Measurements from ENCODE around the gene QRFP.

Gene QRFP

GRCh38 chr9:130872093-130872492 lies 24.5 kb downstream of the QRFP start:
- TF ChIP-seq, protein P1, sequence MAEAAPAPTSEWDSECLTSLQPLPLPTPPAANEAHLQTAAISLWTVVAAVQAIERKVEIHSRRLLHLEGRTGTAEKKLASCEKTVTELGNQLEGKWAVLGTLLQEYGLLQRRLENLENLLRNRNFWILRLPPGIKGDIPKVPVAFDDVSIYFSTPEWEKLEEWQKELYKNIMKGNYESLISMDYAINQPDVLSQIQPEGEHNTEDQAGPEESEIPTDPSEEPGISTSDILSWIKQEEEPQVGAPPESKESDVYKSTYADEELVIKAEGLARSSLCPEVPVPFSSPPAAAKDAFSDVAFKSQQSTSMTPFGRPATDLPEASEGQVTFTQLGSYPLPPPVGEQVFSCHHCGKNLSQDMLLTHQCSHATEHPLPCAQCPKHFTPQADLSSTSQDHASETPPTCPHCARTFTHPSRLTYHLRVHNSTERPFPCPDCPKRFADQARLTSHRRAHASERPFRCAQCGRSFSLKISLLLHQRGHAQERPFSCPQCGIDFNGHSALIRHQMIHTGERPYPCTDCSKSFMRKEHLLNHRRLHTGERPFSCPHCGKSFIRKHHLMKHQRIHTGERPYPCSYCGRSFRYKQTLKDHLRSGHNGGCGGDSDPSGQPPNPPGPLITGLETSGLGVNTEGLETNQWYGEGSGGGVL (tag by site-specific recombination; IDR thresholded peaks at IDR 0.05) = no peak
- TF ChIP-seq ZNF335 (tag by site-specific recombination; conservative IDR thresholded peaks at IDR 0.05) = no peak
- TF ChIP-seq PBX3 (CRISPR knock-in tag; IDR thresholded peaks at IDR 0.05) = no peak
- ChIA-PET POLR2A (no interaction called here), CTCF (interaction anchor here (0.6 to 12.4 kb wide), 6 partner anchors 8 to 174 kb away, joined by 3 to 400 read pairs (median 4); no protein-coding TSS in a partner anchor)
- Histone ChIP-seq H3K36me3 (ENCODE audit: control insufficient read depth in 2 of 2, insufficient read depth in 1 of 2, low read length in 2 of 2) (peaks cover 0 to 70% of the 10 kb centered on the region in 2 experiments; a peak in 1 of 3 replicates), H3K9me3 (ENCODE audit: control insufficient read depth, insufficient read depth, low read depth, low read length) (no peaks in the 10 kb centered on the region), H3K27ac (ENCODE audit: extremely low read depth, low read depth, low read length) (no peak overlapping the region), H3K4me1 (ENCODE audit: control insufficient read depth, insufficient read depth, low read length) (no peaks in the 10 kb centered on the region), H3K4me3 (ENCODE audit: low read depth, low read length) (no peak overlapping the region)

DNA sequence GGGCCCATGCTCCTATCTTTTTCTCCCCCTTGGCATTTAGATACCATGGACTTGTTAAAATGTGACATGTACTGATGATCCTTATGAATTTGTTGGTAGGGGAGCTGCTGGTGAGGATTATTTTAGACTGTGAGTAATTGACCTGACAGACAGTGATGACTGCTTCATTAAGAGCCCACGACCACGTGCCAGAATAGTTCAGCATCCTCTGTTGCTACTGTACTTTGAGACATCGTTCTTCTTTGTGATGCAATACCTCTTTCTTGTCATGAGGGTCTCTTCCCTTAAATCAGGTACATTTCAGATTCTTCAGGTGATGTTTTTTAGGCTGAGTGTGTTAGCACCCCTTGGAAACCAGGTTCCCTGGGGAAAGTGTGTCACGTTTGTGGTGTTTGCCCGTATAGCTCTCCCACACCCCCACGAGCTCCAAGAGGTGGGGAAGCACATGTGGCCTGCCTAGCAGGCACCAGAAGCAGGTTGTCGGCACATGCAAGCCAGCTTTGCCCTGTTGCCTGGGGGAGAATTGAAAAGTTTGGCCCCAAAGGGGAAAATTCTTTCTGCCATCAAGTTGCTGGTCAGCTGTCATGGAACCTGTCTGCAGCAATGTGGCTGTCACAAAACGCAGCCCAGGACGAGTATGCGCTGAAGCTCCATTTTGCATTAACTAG lies 25.1 kb downstream of the QRFP start:
- Histone ChIP-seq H3K4me3 (ENCODE audit: low read depth, low read length) (no peak overlapping the region), H3K4me1 (ENCODE audit: control insufficient read depth, insufficient read depth, low read length) (no peaks in the 10 kb centered on the region), H3K36me3 (ENCODE audit: control insufficient read depth in 2 of 2, insufficient read depth in 1 of 2, low read length in 2 of 2) (peaks cover 0 to 68% of the 10 kb centered on the region in 2 experiments; a peak in 1 of 3 replicates), H3K9me3 (ENCODE audit: control insufficient read depth, insufficient read depth, low read depth, low read length) (no peaks in the 10 kb centered on the region), H3K27ac (ENCODE audit: extremely low read depth, low read depth, low read length) (no peak overlapping the region)
- ChIA-PET POLR2A (no interaction called here), CTCF (interaction anchor here (0.5 to 12.4 kb wide), 9 partner anchors 8 to 480 kb away, joined by 3 to 400 read pairs (median 5); no protein-coding TSS in a partner anchor)
- TF ChIP-seq ZFP37 (tag by site-specific recombination; IDR thresholded peaks at IDR 0.05) = no peak
- no peak for TF ChIP-seq ZNF549 (tag by site-specific recombination; IDR thresholded peaks at IDR 0.05)
- no peak for TF ChIP-seq HOXC10 (CRISPR knock-in tag; IDR thresholded peaks at IDR 0.05)
- TF ChIP-seq SP7 (tag by site-specific recombination; IDR thresholded peaks at IDR 0.05) = no peak
- TF ChIP-seq ZNF211 (tag by site-specific recombination; IDR thresholded peaks at IDR 0.05; ENCODE audit: low read depth) = no peak
- no peak for TF ChIP-seq ZNF707 (tag by site-specific recombination; IDR thresholded peaks at IDR 0.05)
- no peak for TF ChIP-seq GLI4 (tag by site-specific recombination; IDR thresholded peaks at IDR 0.05)
- no peak for TF ChIP-seq ZNF138 (tag by site-specific recombination; IDR thresholded peaks at IDR 0.05; ENCODE audit: borderline replicate concordance)
- TF ChIP-seq, protein P2, sequence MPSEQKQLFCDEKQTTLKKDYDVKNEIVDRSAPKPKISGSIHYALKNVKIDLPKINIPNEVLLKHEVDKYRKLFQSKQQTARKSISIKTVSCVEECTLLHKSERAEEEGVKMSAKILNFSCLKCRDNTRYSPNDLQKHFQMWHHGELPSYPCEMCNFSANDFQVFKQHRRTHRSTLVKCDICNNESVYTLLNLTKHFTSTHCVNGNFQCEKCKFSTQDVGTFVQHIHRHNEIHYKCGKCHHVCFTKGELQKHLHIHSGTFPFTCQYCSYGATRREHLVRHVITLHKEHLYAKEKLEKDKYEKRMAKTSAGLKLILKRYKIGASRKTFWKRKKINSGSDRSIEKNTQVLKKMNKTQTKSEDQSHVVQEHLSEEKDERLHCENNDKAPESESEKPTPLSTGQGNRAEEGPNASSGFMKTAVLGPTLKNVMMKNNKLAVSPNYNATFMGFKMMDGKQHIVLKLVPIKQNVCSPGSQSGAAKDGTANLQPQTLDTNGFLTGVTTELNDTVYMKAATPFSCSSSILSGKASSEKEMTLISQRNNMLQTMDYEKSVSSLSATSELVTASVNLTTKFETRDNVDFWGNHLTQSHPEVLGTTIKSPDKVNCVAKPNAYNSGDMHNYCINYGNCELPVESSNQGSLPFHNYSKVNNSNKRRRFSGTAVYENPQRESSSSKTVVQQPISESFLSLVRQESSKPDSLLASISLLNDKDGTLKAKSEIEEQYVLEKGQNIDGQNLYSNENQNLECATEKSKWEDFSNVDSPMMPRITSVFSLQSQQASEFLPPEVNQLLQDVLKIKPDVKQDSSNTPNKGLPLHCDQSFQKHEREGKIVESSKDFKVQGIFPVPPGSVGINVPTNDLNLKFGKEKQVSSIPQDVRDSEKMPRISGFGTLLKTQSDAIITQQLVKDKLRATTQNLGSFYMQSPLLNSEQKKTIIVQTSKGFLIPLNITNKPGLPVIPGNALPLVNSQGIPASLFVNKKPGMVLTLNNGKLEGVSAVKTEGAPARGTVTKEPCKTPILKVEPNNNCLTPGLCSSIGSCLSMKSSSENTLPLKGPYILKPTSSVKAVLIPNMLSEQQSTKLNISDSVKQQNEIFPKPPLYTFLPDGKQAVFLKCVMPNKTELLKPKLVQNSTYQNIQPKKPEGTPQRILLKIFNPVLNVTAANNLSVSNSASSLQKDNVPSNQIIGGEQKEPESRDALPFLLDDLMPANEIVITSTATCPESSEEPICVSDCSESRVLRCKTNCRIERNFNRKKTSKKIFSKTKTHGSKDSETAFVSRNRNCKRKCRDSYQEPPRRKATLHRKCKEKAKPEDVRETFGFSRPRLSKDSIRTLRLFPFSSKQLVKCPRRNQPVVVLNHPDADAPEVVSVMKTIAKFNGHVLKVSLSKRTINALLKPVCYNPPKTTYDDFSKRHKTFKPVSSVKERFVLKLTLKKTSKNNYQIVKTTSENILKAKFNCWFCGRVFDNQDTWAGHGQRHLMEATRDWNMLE (tag by site-specific recombination; conservative IDR thresholded peaks at IDR 0.05; ENCODE audit: low read depth) = no peak
- no peak for TF ChIP-seq ZNF146 (tag by site-specific recombination; IDR thresholded peaks at IDR 0.05)
- no peak for TF ChIP-seq ZNF121 (tag by site-specific recombination; IDR thresholded peaks at IDR 0.05)
- TF ChIP-seq ZNF394 (tag by site-specific recombination; IDR thresholded peaks at IDR 0.05; ENCODE audit: borderline replicate concordance) = no peak
- TF ChIP-seq PRDM10 (tag by site-specific recombination; IDR thresholded peaks at IDR 0.05) = no peak
- TF ChIP-seq ZNF2 (tag by site-specific recombination; IDR thresholded peaks at IDR 0.05) = no peak
- no peak for TF ChIP-seq ZEB2 (tag by site-specific recombination; IDR thresholded peaks at IDR 0.05)
- TF ChIP-seq, protein P3, sequence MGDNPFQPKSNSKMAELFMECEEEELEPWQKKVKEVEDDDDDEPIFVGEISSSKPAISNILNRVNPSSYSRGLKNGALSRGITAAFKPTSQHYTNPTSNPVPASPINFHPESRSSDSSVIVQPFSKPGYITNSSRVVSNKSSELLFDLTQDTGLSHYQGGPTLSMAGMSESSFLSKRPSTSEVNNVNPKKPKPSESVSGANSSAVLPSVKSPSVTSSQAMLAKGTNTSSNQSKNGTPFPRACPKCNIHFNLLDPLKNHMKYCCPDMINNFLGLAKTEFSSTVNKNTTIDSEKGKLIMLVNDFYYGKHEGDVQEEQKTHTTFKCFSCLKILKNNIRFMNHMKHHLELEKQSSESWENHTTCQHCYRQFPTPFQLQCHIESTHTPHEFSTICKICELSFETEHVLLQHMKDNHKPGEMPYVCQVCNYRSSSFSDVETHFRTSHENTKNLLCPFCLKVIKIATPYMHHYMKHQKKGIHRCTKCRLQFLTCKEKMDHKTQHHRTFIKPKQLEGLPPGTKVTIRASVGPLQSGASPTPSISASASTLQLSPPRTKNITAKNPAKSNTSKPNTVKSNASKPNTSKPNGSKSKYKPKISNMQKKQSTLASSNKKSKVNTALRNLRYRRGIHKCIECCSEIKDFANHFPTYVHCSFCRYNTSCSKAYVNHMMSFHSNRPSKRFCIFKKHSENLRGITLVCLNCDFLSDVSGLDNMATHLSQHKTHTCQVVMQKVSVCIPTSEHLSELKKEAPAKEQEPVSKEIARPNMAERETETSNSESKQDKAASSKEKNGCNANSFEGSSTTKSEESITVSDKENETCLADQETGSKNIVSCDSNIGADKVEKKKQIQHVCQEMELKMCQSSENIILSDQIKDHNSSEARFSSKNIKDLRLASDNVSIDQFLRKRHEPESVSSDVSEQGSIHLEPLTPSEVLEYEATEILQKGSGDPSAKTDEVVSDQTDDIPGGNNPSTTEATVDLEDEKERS (tag by site-specific recombination; IDR thresholded peaks at IDR 0.05) = no peak

Data from HEK293 (cell line).